Lower leg skin (tissue), 3 donors: Measurements from ENCODE around the gene TLL1.

ENCODE experiments used
- CTCF ChIP-seq, 3 donors: fragments of 450-650 bp; IDR thresholded peaks; one replicate each; pipeline ENCODE4 v1.5.1; 2016; ENCODE audit warnings: antibody characterized with exemption in 3 of 3, mild to moderate bottlenecking in 3 of 3, moderate library complexity in 2 of 3
- POLR2A ChIP-seq, 2 donors: fragments of 450-650 bp; IDR thresholded peaks; one replicate each; pipeline ENCODE4 v1.6.1; 2016 to 2017; ENCODE audit warnings: antibody characterized with exemption in 2 of 2, mild to moderate bottlenecking in 1 of 2, moderate library complexity in 1 of 2

GRCh38 chr4:165844161-165844560 is 28.9 kb upstream of the TLL1 start:
- TF ChIP-seq CTCF (IDR thresholded peaks at IDR 0.05) (no peak), POLR2A (IDR thresholded peaks at IDR 0.05) (no peak)
